NCI-H345 treated with DMSO at 0.1 percent for 48 hours (cell line): ENCODE results near the gene ZMAT5.

ENCODE experiments used
- DNase-seq: peaks from one replicate; lab custom pipeline; 2025; ENCODE audit not compliant: unreplicated experiment; lab: John Stamatoyannopoulos, UW

ZMAT5 gene, protein sequence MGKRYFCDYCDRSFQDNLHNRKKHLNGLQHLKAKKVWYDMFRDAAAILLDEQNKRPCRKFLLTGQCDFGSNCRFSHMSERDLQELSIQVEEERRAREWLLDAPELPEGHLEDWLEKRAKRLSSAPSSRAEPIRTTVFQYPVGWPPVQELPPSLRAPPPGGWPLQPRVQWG

DNA sequence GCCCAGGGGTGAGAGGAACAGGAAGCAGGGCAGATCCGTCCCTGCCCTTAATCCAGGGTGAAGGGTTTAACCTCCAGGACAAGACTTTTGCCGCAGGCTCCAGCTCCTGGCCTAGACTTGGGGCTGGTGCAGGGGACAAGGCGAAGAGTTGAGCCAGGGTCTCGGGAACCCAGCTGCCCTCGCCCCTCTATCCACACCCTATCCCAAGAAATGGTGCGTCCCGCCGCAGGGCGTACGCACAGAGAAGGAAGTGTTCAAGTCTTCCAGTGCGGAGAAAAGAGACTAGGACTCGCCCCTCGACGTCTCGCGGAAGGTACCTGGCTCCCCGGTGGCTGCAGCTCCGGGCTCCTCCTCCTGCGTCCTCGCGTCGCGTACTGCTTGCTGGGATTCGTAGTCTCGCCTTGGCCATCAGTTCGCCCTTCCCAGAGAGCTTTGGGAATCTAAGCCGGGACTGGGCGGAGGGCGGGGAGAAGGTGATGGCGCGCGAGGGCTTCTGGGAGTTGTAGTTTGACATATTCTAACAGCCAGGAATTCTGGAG, at the start of gene ZMAT5:
ZMAT5 (minus strand) TSS at position 376 of the 539 bp plus-strand sequence. CDS start 18,463 bp downstream, outside the sequence.
- DNase-seq, result peak; percentile 92

DNA sequence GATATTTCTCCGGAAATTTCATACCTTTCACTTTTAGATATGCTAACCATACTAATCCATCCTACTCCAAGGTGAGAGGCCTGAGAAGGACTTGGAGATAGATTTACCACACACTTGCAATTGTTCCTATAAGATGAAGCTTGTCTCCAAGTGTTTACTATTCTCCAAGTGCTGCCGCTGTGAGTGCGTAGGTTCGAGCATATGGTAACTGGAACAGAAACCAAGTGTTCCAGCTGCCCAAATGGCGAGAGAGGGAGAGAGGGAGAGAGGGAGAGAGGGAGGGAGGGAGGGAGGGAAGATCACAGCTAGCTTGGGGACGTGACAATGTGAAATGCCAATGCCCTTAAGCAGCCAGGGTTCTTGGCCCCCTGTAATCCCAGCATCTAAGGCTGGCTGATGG, 49.7 kb upstream of the ZMAT5 start:
- no peak for DNase-seq

DNA sequence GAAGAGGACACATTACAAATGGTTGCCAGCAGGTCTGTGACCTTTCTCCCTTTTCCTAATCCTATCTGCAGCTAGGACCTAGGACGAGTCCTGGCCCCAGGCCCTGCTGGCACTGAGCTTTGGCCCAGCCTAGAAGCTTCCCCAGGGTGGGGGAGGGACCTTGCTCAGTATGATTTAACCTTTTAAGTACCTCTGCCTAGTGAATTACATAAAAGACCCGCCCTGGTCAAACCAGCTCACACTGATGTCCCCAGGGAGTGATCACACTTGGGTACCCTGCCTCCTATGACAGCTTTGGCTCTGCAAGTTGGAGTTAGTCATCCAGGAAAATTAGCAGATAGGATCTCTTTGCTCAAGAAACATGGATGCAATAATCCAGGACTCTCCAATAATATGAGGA, 49.3 kb upstream of the ZMAT5 start:
- DNase-seq, result no peak

DNA sequence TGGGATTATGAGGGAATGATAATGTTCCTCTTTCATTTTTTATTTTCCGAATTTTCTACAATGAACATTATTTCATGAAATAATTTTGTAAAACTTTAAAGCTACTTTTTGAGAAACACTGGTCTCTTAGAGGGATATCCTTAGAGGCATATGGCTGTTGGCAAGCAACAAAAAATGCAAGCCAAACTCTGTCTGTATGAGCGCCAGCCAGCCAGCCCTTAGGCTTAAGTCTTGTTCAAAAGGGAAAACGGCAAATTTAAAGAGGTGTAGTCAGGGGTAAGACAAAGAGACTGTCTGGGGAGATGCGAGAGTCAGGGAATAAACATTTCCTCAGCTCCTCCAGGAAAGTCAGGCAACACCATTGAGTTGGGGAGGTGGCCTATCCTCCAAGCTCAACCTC, 48.8 kb upstream of the ZMAT5 start:
- DNase-seq, result no peak

DNA sequence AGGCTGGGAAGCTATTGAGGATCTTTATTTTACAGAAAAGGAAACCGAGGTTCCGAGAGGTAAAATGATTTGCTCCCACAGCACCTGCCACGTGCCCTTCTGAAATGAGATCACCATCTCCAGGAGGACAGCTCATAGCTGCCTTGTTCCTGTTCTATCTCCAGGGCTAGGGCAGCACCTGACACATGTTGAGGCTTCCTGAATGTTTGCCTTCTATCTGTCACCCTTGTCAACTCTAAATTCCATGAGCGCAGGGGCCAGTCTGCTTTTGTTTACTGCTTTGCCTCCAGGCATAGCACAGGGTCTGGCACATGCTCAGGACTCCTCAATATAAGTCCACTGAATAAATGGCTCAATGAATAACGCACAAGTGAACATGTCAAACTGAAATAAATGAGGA, 47.2 kb upstream of the ZMAT5 start:
- no peak for DNase-seq

DNA sequence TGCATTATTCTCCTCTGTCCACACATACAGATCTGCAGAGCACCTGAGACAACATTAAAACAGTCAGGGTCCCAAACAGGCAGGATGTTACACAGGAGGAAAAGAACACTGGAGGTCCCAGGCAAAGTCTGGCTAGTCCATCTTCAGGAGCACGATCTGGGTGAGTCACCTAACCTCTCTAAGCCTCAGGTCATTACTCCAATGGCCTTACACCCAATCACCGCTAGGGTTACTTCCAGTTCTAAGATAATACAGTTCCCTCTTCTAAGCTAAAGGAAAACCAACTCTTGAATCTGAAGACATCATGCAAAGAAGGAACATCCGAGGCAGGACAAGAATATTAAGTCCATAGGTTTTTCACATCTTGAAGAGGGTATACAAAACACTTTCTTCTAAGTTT, 46.8 kb upstream of the ZMAT5 start:
- no peak for DNase-seq

DNA sequence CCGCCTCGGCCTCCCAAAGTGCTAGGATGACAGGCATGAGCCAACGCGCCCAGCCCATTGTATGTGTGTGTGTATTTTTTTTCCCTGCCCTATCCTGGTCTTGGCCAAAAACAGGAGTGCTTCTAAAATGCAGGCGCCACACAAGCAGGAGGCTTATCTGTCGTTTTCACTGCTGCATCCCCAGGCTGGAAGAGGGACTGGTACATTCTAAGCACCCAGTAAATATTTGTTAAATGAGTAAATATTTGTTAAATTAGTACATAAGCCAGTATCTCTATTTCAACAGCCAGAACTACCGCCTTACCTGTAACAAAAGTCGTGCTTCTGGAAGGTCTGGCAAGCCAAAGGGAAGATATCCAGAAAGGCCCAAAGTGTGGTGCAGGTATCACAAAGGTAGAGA, 46.3 kb upstream of the ZMAT5 start:
- DNase-seq, result no peak

DNA sequence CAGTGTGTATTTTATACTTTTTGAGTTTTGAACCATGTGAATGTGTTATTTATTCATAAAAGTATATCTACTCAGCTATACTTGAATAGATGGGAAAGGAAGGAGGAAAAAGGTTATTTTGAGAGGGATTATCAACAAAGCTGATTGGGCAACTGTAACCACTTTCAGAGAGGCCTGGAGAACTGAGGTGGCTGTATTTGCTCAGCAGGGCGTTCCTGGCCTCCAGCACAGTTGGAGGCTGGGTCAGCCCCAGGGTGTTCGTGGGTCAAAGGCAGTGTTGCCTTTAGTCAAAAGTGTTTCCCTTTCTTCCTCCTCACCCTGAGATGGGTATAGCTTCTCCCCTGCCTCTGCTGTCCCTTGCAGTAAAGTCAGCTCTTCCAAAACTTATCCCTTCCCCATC, 44.6 kb upstream of the ZMAT5 start:
- no peak for DNase-seq

DNA sequence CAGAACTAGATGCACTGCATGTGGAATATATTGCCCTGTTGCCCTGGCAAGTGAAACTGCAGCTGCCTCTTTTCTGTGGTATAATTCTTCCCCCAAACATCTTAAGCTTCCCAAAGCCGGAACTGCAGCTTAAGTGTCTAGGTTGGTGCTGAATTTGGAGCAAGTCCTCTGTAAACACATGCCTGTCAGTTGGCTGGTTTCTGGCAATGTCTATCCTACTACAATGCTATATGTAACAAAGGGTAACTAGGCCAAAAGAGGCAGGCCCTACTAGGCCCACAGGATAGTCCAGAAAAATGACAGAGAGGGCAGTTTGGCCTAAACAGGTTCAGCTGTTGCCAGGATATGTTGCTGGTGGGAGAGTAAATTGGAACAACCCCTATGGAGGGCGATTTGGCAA, 43.4 kb upstream of the ZMAT5 start:
- no peak for DNase-seq

DNA sequence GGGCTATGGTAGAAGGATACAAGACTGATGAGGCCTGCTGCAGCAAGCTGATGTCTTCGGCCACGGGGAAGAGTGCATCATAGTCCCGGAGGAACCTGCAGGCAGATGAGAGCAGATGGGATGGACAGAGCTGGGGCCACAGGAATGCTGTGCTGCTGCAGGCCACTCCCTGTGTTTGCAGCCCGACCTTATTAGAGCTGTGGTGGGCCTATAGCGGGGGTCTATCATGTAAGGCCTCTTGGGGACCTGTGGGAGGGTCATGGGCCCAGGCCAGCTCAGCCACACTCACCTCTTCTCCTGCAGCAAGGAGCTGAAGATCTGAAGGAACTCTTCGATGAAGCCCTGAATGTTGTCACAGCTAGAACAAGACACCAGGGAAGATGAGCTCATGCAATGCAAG, 39.4 kb upstream of the ZMAT5 start:
- no peak for DNase-seq

DNA sequence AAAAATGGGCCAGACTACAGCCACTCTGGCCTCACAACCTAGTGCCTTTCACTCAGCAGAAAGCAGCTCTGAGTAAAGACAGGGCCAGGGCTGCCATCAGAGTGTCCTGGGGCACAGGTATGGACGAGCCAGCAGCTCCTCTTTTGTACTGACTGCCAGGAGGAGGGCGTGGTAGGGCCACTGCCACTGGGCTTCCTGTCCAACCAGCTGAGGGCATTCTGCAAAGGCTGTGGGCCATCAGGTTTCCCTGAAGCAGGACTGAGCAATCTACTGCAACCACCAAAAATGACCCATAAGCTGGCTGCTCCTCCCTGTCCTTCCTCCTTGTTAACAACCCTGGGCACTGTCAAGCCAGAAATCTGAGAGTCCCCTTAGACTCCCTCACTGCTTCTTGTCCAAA, 38.2 kb upstream of the ZMAT5 start:
- DNase-seq, result no peak

DNA sequence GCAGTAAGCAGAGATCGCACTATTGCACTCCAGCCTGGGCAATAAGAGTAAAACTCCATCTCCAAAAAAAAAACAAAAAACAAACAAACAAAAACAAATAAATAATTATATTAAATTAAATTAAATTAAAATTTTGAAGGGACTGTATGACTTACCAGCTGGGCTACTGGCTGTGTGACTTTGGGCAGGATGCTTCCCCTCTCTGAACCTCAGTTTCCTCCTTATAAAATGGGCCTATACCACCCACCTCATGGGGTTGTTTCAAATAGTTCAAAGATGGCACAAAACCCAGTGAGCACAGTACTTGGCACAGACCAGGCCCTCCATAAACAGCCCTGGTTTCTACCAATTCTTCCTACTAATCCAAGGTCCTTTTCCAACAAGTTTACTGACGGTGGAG, 36.4 kb upstream of the ZMAT5 start:
- DNase-seq, result no peak

DNA sequence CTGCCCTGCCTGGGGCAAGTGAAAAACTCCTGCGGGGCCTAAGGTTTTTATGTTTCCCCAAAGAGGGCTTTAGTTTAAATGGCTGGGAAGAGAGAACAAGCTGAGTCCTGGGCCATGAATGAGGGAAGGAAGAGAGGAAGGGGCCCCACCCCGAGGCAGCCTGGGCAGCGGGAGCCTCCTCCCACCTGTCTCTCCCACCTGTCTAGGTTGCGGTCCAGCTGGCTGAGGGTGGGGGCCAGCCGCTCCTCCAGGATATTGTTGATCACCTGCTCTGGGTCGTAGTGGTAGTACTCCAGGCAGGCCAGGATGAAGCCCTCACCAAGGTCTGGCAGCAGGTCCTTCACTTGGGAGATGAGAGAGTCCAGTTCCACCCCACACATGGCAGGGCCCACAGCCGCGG, 35.0 kb upstream of the ZMAT5 start:
- no peak for DNase-seq

DNA sequence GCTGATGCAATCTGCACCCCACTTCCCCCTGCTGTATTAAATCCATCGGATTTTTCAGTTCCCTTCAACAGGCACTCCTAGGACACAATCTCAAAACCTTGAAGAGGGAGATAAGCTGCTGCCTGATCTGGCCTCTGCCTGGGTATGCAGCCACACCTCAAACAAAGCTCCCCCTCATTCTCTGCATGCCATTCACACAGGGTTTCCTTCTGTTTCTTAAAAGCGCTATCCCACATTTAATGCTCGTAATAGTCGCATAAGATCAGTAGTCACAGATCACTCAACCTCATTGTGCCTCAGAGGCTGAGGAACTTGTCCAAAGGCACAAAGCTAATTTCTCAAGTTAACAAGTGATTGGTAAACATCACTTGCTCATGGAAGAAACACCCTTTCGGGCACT, 34.3 kb upstream of the ZMAT5 start:
- no peak for DNase-seq

DNA sequence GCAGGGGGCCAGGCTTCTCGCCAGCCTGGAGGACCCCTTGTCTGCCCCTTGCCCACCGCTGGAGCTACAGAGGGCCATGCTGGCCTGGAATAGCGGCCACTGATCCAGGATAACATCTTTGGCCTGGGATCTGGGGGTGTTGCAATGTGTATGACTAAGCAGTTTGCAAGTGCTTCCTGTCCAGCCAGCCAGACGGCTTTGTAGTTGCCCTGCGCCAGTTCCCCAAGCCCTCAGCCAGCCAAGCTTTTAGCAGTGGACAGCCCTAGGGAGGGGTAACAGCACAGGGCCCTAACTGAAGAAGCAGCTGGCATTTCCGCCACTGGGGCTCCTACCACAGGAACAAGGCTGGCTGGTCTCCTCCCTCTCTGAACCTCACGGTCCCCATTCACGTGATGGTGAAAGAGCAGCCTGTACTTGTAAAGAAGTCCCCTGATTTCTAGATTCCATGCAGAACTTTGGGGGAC, 32.4 kb upstream of the ZMAT5 start:
- no peak for DNase-seq

DNA sequence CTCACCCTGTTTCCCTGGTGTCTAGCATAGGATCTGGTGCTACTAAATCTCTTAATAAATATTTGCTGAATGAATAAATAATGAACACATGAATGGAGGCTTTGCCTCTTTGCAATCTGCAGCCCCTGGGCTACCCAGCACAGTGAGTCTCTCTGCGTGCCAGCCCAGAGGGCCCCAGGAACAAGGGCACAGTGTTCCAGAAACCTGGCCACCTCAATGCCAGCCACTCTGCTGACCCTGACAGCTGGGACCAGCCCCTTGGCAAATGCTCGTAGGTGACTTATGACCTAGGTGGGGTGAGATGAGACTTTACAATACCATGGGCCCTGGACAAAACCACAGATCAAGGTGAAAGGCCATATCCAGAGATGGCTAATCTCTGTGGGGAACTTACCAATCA, 32.0 kb upstream of the ZMAT5 start:
- no peak for DNase-seq

DNA sequence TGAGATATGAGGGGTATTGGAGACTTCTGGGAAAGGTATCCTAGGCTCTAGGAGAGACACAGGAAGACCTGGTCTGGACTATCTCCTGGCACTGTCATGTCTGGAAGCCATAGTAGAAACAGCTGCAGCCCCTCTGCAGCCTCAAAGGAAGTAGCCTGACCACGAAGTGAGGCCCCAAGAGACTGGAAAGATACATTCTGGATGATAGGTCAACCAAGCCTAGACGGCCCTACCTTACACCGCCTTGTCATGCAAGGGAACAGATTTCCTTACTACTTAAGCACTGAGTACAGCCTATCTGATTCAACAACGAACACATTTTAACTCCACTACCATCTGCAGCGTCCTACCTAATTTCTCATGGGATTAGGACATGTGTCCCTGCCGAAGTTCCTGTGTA, 31.5 kb upstream of the ZMAT5 start:
- DNase-seq, result no peak

DNA sequence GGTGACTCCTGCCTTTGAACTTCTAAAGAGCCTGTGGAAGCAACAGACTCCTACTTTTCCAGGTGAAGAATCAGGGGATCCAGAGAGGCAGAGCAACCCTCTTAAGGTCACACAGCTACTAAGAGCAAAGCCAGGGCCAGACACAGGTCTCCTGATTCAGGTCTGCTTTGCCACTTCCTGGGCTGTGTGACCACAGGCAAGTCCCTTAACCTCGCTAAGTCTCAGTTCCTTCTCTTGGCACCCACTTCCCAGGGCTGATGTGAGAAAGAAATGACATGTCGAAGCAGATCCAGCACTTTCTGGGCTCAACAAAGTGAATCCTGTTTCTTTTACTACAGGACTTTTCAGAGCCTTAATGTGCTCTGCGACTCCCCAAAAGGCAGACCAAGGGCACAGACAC, 30.5 kb upstream of the ZMAT5 start:
- no peak for DNase-seq

DNA sequence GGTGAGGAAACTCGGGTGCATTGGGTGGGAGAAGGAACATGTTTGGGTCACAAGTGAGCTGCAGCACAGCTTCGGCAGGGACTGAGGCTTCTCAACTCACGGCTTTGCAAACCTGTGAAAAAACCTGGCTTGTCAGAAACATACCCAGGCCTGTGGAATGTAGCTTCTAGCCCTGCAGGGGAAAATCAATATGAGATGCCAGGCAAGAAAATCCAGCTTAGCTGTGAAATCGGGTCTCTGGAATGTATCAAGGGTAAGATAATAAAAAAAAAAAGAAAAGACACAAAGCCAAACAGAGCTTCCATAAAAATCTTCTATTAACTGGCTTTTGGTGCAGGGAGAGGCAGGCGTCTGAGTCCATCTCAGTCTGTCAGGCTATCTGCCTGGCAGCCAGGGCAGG, 28.9 kb upstream of the ZMAT5 start:
- DNase-seq, result no peak

DNA sequence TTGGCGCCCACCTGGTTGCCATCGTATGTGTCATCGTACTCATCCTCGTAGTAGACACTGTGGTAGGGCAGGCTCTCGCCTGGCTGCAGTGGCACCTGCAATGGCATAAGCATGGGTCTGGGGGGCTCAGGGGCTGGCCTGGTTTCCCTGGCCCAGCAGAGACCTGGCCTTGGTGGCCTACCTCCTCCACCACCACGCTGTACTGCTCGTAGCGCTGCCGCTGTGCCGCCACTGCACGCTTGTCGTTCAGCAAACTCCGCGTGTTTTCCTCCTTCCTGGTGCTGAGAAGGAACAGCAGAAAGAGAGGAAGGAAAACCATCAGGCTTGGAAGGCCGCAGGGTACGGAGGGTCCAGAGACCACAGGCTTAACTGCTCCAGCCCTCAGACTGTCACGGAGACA, 26.6 kb upstream of the ZMAT5 start:
- DNase-seq, result no peak

DNA sequence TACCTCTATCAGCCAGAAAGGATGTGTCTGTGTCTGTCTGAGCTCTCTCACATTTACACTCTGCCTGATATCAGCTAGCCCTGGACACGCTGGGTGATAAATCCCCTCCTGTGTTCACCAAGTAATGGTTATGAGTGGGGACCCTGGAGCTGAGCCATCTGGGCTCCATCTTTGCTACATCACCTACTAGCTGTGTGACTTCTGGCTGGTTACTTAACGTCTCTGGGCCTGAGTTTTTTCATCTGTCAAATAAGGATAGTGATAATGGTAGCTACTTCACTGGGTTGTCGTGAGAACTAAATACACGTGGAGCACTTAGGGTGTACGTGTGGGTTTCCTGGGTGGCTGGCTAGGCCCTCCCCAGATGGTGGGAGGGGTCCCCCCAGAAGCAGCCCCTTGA, 23.3 kb upstream of the ZMAT5 start:
- DNase-seq, result no peak

DNA sequence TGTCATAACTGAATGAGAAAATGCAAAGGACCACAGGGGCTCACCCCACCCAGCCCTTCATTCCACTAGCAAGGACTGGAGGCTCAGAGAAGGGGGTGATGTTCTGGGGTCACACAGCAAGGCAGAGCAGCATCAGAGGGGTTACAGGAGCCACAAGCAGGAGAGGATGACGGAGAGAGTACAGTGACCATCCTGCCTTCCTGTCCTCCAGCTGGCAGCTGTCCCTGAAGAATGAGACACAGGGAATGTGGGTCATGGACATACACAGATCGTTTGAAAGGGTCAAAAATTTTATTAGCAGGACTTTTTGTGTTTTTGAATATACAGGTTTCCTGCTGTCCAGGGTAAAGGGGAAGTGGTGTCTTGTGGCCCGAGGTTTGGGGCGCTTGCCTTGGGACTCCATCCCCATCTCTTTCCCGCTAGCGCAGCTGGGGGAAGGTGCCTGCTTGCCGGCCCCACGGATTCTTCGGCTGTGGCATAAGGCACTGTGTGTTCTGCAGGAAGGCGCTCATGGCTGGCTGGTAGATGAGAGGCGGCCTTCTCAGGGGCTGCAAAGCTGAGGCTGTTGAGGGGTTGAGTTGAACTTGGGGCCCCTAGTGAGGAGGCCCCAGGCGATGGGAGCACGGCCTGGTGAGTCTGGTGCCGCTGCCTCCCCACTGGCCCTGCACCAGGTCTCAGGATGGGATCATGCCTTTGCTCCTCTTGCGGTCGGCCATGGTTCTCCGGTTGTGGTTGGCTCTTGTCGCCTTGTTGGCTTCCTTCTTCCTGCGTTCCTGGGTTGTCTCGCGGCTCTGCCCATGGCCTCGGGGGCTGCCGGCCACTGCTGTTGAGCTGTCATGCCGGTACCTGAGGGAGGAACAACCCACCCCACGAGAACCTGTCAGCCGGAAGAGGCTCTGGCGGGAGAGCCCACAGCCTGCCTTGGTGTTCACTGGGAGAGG, 21.8 kb upstream of the ZMAT5 start:
- DNase-seq, result no peak
